HUDEP-2 (cell line): ENCODE results near the gene NBAS.

Experiments used
- DNase-seq, 76 experiments: peaks; one replicate each; lab custom pipeline; 2025; ENCODE audit not compliant: unreplicated experiment in 76 of 76; lab: John Stamatoyannopoulos, UW

Gene NBAS

DNA sequence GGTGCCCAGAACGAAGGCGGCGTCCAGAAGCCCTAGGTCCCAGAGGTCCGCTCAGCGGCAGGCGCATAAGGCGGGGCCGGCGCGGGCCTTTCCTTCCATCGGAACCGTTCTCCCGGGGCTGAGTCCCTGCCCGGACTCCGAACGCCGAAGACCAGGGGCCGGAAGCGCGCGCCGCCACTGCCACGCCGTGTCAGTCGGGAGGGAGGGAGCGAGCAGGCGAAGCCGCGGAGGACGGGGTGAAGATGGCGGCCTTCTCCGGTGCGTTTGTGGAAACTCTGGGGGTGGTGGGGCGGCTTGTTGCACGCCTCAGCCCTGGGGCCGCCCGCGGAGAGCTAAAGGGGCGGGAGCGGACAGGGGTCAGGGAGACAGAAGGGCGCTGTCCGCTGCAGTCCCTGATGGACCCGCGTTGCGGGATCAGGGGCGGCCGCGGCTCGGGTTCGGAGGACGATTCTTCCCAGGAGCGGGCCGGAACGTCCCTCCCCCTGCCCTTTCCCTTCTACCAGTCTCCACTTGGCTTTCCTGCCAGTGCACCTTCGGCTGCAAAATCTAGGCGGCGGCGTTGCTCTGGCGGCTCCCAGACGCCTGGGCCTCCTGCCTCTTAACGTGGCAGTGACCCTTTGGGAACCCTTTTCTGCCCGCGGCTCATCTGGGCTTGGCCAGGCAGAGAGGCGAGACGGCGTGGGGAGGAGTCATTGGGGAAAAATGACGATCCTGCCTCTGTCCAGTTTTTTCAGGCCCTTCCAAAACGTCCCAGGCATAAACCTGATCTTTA is 30.7 kb upstream of the NBAS start, which contains the start of gene DDX1:
Gene DDX1 (plus strand): TSS at position 177 of the 772 bp plus-strand sequence. CDS start 66 bp downstream, at position 243.
- peak in 75 of 76 experiments; percentile 12 to 90 (median 78) for DNase-seq

DNA sequence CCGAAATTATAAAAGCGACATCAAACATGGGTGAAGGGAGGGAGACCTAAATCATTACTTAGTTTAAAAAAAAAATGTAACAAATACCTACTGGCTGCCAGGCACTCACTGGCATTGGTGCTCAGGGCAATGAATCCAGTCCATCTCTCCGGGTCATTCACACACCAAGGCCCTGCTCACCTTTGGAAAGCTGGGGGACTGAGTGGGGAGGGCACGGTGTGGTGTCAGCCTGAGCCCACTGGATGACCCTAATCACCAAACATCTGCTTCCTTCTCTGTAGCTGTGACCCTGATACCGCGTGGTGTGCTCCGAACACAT is 30.2 kb upstream of the NBAS start:
- peak in 2 of 76 experiments; percentile 60 to 87 for DNase-seq

DNA sequence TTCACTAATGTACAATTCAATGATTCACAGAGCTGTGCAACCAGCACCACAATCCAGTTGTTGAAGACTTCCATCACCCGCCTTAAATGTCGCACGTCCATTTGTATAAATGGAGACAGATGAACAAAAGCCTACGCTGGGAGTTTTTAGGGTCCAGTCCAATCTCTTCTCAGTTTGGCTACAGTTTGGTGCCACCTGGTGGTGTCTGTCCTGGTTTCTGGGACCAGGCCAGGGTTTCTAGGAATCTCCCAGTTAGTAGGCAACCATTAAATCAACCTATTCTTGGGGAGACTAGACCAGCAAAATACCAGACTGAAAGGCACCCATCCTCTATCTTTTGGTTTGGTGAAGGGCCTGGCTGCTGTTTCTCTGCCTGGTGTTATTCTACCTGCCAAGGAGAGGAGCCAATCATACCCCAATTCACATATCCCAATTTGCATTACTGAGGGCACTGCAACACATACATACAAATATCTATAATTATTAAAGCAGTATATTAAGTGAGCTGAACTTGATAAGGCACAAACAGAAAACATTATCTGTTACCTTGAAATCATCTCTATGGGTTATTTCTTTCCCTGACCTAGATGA is 27.3 kb upstream of the NBAS start:
- peak in 67 of 76 experiments; percentile 2 to 80 (median 56) for DNase-seq

DNA sequence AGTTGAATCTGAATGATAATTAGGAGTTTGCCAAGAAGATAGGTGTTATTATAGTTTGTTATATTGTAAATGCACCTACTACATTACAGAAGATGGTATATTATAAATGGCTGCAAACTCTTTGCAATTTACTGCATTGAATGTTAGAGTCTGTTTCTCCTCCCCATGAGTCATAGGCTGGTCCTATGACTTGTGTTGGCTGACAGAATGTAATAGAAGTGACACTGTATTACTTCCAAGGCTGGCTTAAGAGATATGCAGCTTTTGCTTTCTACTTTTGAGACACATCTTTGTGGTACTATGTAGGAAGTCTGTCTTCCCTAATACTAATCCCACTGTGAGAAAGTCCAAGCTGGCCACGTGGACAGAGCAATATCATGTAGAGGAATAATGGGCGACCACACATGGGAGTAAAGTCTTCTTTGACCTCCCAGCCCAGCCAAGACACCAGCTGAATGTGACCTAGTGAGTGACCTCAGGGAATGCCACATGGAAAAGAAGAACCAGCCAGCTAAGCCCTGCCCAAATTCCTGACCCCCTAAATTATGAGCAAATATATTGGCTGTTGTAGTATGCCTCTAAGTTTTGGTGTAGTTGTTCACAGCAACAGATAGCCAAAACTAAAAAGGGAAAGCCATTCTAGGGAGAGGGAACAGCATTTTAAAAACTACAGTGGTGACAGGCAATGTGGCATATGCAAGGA is 23.8 kb upstream of the NBAS start:
- peak in 5 of 76 experiments; percentile 4 to 19 (median 14) for DNase-seq

DNA sequence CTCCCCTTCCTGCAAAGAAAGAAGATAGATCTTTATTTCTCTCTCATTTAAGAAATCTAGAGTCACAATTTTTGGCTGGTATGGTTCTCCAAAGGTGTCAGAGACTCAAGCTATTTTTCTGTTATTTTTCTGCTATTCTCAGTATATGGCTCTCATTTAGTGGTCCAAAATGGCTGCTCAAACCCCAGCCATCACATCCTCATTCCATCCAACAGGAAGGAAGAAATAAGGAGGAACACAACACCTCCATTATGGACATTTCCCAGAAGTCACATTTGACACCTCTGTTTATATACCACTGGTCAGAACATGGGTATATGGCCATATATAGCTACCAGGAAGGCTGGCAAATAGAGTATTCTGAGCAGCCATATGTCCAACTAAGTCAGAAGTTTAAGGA is 23.2 kb upstream of the NBAS start:
- DNase-seq = no peak

DNA sequence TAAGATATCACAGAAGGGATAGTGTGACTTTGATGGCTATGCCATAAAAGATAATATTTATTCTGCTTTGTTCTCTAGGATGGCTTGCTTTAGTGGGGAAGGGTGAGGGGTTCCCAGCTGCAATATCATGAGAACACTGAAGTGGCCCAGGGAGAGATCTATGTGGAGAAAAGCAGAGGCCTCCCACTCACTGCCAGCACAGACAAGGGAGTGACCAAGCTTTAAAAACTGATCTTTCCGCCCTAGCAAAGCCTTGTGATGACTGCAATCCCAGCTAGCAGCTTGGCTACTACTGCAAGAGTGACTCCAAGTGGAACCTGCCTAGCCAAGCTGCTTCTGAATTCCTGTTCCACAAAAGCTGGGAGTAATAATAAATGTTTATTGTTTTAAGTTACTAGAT is 22.7 kb upstream of the NBAS start:
- no peak for DNase-seq

DNA sequence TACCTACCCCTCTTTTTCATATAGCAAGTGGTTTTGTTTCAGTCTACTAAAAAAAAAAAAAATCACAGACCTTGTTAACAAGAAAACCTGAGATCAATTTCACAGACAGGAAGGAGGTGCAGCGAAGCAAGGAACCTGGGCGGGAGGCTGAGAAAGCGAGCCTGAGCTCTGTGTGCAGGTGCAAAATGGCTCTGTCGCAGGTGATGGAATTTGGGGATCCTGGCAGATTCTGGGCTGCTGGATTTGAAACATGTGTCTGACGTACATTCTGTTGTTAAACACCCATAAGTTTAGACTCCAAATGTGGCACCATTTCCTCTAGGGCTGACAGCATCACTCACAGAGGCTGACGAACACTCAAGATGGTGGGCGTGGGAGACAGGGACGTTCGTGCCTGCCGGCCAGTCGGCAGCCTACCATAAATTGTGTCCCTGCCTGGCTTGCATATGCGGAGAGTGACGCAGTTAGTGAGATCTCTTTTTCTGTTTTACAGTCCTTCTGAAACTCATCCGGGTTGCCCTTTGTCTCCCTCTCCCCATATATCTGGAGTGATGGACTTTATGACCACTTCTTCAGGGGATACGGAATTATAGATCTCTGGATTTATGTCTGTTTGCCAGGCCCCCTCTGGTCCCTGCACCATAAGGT is 21.7 kb upstream of the NBAS start:
- DNase-seq = no peak

DNA sequence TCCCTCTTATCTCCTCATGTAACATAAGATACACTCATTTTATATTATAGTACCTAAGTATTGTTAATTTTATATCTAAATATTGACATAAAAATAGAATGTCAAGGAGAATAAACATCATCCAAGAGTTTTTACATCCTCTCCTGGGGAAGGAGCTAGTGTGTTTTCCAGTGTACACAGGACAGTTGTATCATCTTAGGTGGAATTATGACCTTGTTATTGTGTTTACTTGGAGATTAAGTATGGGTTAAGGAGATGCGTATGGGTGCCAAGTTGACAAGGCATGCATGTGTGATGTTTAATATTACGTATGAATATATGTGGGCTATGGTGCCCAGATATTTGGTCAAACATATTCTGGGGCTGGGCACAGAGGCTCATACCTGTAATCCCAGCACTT is 19.3 kb upstream of the NBAS start:
- DNase-seq = no peak

DNA sequence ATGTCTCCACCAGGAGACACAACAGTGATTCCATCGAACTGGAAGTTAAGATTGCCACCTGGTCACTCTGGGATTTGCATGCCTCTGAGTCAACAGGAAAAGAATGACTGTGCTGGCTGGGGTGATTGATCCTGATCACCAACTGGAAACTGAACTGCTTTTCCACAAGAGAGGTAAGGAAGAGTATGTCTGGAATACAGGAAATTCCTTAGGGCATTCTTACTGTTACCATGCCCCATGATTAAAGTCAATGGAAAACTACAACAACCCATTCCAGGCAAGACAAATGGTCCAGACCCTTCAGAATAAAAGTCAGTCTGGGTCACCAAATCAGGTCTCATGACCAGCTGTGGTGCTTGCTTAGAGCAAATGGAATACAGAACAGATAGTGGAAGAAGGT is 18.5 kb upstream of the NBAS start:
- DNase-seq = no peak

DNA sequence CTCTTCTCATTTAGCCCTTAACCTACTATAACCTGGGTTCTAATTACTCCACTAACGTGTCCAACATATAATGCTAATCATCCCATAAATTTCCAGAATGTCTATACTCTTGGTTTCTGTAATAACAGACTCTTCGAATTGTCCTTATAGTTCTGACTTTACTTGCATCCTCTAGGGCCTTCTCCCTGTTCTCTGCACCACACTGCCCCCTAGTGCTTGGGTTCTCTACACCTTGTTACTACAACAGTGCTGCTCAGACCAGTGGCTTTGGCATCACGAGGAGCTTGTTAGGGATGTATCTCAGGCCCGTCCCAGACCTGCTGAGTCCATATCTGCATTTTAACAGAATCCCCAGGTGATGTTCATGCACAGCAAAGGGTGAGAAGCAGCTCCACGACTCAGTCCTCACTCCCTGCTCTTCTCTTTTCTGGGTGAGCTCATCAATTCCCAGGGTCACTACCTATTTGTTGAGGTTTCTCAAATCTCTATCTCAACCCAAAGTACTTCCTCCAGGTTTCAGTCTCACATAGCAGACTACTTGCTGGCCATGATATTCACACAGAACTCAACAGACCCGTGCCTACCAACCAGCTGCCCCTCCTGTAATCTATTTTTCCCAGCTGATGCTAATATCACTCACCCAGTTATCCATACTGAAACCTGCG is 16.1 kb upstream of the NBAS start:
- DNase-seq = peak in 74 of 76 experiments; percentile 23 to 95 (median 82)

DNA sequence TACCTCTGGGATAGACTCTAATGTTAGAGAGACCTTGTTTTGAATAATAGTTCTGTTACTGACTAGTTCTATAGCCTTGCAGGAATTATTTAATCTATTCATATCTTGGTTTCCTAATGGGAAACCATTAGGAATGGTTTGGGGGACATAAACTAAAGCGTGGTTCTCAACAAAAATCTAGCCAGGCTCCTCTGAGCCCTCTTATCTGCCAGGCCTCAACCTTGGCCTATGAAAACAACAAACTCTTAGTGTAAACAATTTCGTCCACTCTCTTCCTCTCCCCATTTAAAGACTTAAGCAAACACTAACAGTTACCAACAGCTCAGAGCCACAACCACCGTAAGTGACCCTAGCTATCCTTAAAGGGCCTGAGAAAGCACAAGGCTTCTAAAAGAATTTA is 10.6 kb upstream of the NBAS start:
- no peak for DNase-seq

DNA sequence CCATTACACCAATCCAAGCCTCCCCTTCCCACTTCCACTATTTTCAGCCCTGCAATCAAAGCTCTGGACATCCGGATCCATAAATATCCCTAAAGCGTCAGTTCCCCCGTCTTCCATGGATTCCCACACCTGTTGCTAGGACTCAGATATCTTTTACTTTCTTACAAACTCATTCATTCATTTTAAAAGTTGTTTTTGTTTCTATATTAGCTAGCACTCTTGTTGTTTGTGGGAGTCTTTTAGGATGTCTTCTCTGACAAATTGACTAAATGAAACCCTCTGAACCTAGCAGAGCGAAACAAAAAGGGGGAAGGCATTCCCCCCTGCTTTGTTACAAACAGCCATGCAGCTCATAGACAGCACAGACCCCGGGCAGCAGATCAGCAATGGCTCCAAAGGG is 9.0 kb upstream of the NBAS start:
- DNase-seq = no peak

DNA sequence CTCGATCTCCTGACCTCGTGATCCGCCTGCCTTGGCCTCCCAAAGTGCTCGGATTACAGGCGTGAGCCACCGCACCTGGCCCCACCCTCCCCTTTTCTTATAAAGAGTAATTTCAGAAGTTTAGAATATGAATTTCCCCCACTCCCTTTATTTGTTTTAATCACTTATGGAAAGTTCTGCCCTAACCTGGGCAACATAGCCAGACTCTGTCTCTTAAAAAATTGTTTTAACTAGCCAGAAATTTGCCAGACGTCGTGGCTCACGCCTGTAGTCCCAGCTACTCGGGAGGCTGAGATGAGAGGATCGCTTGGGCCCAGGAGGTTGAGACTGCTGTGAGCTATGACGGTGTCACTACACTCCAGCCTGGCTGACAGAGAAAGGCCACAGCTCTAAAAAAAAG is 7.7 kb upstream of the NBAS start:
- DNase-seq = no peak

DNA sequence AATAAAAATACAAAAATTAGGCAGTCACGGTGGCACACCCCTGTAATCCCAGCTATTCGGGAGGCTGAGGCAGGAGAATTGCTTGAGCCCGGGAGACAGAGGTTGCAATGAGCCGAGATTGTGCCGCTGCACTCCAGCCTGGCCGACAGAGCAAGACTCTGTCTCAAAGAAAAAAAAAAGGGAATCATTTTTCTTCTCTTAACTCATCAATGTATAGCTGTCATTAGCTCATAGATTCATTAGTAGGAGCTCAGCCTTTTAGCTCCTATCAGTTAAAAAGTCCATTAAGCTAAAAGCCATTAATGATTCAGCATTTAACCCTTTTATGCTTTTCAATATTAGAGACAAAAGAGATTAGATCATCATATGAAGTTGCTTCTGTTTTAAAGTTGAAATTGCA is 5.8 kb upstream of the NBAS start:
- DNase-seq = no peak

DNA sequence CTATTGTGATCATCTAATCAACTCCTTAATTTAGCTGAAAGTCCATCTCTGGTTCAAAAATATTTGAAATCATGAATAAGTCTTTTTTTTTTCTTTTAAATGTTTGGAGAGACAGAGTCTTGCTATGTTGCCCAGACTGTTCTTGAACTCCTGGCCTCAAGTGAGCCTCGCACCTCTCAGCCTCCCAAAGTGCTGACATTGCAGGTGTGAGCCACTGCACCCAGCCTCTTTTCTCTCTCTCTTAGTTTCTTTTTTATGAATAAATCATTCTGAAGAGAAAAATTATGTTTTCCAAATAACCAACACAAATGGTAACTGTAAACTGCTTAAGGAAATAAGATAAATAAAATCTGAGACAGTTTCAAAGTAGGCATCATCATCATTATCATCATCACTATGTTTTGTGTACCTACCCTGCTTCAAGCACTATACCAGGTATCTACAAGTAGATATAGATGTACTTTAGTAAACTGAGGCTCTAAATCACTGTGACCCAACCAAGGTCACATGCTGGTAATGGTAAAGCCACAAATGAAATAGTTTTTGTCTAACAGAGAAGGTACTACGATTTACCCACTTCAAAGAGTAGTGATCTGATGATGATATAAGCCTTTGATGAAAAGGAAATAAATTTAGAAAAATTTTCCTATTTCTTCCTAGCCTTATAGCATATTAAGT is 5.0 kb upstream of the NBAS start:
- DNase-seq = no peak

DNA sequence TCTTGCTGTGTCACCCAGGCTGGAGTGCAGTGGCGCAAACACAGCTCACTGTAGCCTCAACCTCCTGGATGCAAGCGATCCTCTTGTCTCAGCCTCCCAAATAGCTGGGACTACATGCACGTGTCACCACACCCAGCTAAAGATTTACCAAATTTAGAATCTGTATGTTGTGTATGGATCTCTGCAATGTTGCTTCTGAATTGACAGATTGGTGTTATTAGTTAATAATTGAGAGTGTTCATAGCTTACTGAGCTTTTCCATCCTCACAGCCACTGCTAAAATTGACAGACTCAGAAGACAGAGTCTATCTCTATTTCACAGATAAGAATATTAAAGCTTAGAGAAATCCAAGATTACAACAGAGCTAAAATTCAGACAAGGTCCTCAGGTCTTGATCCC is 4.3 kb upstream of the NBAS start:
- no peak for DNase-seq

DNA sequence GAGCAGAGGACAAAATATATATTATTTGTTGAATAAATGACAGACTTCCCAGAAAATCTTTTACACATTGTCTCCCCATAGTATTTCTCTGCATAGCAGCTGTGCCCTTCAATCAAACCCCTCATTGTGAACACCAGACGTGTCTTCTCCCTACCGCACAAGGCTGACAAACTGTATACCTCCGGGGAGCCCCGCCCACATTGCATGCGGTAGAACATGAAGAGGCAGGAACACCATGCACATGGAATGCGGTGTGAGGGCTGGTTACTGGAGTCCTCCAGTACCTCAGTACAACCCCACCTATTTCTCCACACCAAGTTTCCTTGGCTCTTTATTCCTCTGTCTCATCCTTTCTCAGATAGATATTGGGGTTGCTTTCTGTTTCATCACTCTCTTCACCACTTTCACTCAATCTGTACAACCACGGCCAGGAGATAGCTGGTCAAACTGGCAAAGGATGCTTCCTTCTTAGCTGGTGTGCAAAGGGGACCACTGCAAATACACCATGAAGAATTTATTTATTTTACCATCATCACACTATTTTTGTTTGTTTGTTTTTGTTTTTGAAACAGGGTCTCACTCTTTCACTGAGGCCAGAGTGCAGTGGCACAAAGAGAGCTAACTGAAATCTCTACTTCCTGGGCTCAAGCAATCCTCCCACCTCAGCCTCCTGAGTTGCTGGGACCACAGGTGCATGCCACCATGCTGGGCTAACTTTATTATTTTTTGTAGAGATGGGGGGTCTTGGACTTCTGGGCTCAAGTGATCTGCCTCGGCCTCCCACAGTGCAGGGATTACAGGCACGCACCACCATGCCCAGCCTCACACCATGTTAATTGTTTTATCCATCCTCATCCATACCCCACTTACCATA is 2.3 kb upstream of the NBAS start:
- DNase-seq = no peak

DNA sequence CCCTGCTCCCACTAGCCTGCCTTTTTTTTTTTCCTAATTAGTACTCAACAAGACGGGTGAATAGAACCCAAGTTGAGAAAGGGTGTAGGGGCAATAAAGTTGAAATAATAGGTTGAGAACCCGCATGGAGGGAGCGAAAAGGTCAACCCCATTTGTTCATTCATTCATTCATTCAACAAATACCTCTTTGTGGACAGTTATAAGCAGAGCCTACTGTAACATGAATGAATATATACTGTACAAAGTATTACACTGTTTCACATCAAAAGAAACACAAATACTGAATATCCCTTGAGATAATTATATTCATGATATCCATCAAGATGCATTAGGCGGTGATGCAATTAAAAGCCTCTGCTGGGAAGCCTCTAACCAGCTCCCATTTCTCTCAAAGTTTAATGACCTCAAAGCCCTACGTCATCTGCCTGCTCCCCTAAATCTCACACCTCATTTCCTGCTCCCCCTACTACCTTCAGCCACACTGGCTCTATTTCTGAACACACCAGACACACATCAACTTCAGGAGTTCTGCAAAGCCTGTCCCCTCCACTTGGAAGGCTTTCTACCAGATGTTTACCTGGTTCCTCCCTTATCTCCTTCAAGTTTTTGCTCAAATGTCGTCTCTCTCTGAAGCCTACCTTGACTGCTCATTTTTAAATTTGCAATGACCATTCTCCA is 1.4 kb upstream of the NBAS start:
- no peak for DNase-seq
